Breast epithelium (tissue), 3 donors: ENCODE measurements around the gene SFTA2.

ENCODE experiments used
- POLR2A ChIP-seq: fragments of 450-650 bp; IDR thresholded peaks from one replicate; pipeline ENCODE4 v1.6.1; 2016; ENCODE audit warnings: antibody characterized with exemption, mild to moderate bottlenecking, moderate library complexity
- POLR2AphosphoS5 ChIP-seq, 3 donors: sonication (generic); formaldehyde crosslinking; IDR thresholded peaks; one replicate each; pipeline ENCODE4 v1.6.1; 2017; ENCODE audit warnings: antibody characterized with exemption in 3 of 3
- TF ChIP-seq, protein P1 (sequence below), 3 donors: fragments of 450-650 bp; IDR thresholded peaks; one replicate each; pipeline ENCODE4 v1.5.1; 2016 to 2017; ENCODE audit warnings: antibody characterized with exemption in 3 of 3, mild to moderate bottlenecking in 3 of 3, moderate library complexity in 3 of 3

DNA sequence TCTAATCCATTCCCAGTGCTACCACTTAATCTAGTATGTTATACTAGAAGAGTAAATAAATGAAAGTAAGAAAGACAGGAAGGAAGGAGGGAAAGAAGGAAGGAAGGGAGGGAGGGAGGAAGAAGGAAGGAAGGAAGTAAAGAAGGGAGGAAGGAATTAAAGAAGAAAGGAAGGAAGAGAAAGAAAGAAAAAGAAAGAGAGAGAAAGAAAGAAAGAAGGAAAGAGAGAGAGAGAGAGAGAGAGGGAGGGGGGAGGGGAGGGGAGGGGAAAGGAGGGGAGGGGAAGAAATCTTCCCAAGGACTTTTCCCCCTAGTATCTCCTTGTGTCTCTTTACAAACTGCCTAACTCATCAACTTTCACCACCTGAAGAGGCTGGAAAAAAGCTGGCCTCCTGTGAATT is 30.7 kb upstream of the SFTA2 start:
- no peak for TF ChIP-seq POLR2A
- TF ChIP-seq, protein P1, sequence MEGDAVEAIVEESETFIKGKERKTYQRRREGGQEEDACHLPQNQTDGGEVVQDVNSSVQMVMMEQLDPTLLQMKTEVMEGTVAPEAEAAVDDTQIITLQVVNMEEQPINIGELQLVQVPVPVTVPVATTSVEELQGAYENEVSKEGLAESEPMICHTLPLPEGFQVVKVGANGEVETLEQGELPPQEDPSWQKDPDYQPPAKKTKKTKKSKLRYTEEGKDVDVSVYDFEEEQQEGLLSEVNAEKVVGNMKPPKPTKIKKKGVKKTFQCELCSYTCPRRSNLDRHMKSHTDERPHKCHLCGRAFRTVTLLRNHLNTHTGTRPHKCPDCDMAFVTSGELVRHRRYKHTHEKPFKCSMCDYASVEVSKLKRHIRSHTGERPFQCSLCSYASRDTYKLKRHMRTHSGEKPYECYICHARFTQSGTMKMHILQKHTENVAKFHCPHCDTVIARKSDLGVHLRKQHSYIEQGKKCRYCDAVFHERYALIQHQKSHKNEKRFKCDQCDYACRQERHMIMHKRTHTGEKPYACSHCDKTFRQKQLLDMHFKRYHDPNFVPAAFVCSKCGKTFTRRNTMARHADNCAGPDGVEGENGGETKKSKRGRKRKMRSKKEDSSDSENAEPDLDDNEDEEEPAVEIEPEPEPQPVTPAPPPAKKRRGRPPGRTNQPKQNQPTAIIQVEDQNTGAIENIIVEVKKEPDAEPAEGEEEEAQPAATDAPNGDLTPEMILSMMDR (IDR thresholded peaks at IDR 0.05) = no peak
- no peak for TF ChIP-seq POLR2AphosphoS5 (IDR thresholded peaks at IDR 0.05)
